ENCODE results near the gene WDR91. TPM values are rescaled to one million over a fixed set of nuclear protein-coding genes. Genes with fewer than 3 reads are reported as not detected.

Gene WDR91
- total and polyA plus RNA-seq, 2 donors (not counting 3 experiments of a cell fraction or from before 2014, with no cell fraction given) = 6.7 to 7.0 TPM

GRCh38 chr7:135246191-135246825 is 35.0 kb upstream of the WDR91 start:
- no peak overlapping the region for H3K27ac ChIP-seq (ENCODE audit: insufficient read depth, low read depth, low read length)
- no peaks in the 10 kb centered on the region for H3K36me3 ChIP-seq (ENCODE audit: control insufficient read depth in 2 of 2, extremely low read depth in 1 of 2, insufficient read depth in 2 of 2, low read length in 2 of 2)
- no peaks in the 10 kb centered on the region for H3K9me3 ChIP-seq (replicated peaks; ENCODE audit: control insufficient read depth, insufficient read depth, low read length)
- no peak overlapping the region for H3K4me3 ChIP-seq (replicated peaks in 1 of 3; ENCODE audit: insufficient read depth in 1 of 3, low read depth in 1 of 3, low read length in 3 of 3)
- no peak overlapping the region for H3K4me2 ChIP-seq (ENCODE audit: insufficient read depth, low read length)
- H3K9ac ChIP-seq (replicated peaks; ENCODE audit: extremely low read depth, insufficient read depth, low read length) = no peak overlapping the region
- intact Hi-C loops (cut with micrococcal nuclease) (no loop called here), dilution Hi-C loops (cut with MboI; ENCODE audit: extremely low pct_ligation_motif_present, low sequenced_read_pairs) (no loop called here)
- no TSS peak for BruUV-seq (replicated peaks)
- no peaks in the 10 kb centered on the region for H3K79me2 ChIP-seq (ENCODE audit: control insufficient read depth, insufficient read depth, low read length)
- H3K27me3 ChIP-seq (ENCODE audit: control insufficient read depth in 2 of 2, insufficient read depth in 2 of 2, low read length in 2 of 2) = peaks cover 3 to 11% of the 10 kb centered on the region in 2 experiments
- no peak overlapping the region for H2AFZ ChIP-seq (ENCODE audit: low read depth, low read length)
- H3K4me1 ChIP-seq (ENCODE audit: control insufficient read depth, extremely low read depth, insufficient read depth, low read length) = no peaks in the 10 kb centered on the region
- no peak for DNase-seq (ENCODE audit: low read depth, low spot score)
- POLR2A ChIA-PET = no interaction called here
- FAIRE-seq = no peak
- no peaks in the 10 kb centered on the region for H3K9me1 ChIP-seq (replicated peaks; ENCODE audit: control insufficient read depth, extremely low read depth, insufficient read depth, low read length)
- CTCF ChIA-PET = interaction anchor here (1.4 kb wide), 1 partner anchor 28 kb away, joined by 3 read pairs; no protein-coding TSS in a partner anchor
- no peaks in the 10 kb centered on the region for H4K20me1 ChIP-seq (replicated peaks; ENCODE audit: control insufficient read depth, extremely low read depth, insufficient read depth, low read length)
- TF ChIP-seq EZH2 (IDR thresholded peaks at IDR 0.05; ENCODE audit: borderline replicate concordance, low read depth, low read length, severe bottlenecking) (no peak), POLR2AphosphoS5 (IDR thresholded peaks at IDR 0.05; ENCODE audit: insufficient read depth, low read depth, low read length) (no peak), CTCF (IDR thresholded peaks at IDR 0.05; ENCODE audit: extremely low read depth in 1 of 2, insufficient read depth in 1 of 2, low read depth in 1 of 2, low read length in 2 of 2) (no peak), MYC (IDR thresholded peaks at IDR 0.05; ENCODE audit: low read depth, low read length) (no peak), GATA2 (IDR thresholded peaks at IDR 0.05; ENCODE audit: insufficient read depth, insufficient read length, low read depth, low read length) (no peak), FOS (IDR thresholded peaks at IDR 0.05; ENCODE audit: borderline replicate concordance, insufficient read depth, low read length) (no peak), JUN (IDR thresholded peaks at IDR 0.05; ENCODE audit: borderline replicate concordance, insufficient read depth, insufficient read length, low read depth) (no peak), POLR2A (IDR thresholded peaks at IDR 0.05; ENCODE audit: low read depth, low read length) (no peak), MAX (IDR thresholded peaks at IDR 0.05; ENCODE audit: insufficient read depth, insufficient read length) (no peak)

Data from endothelial cell of umbilical vein (primary cell).